Upper lobe of right lung (tissue), 1 donor: ENCODE data around the gene TMEM222. TPM values are rescaled to one million over a fixed set of nuclear protein-coding genes. Genes with fewer than 3 reads are reported as not detected.

Experiments used
- ATAC-seq: fragments of 200-7000 bp; cut with Tn5 transposase; one replicate; pipeline ENCODE4 v1.9.1; 2020; ENCODE audit warnings: mild to moderate bottlenecking, moderate library complexity
- DNase-seq: peaks from one replicate; pipeline ENCODE4 v3.0.0-alpha.2; 2020
- H3K27ac ChIP-seq: fragments of 200-600 bp; one replicate; pipeline ENCODE4 v1.8.0; 2022
- H3K27me3 ChIP-seq: fragments of 200-600 bp; one replicate; pipeline ENCODE4 v1.8.0; 2022; ENCODE audit warnings: mild to moderate bottlenecking
- H3K36me3 ChIP-seq: fragments of 200-600 bp; one replicate; pipeline ENCODE4 v1.8.0; 2022
- H3K4me1 ChIP-seq: fragments of 200-600 bp; one replicate; pipeline ENCODE4 v1.8.0; 2022
- H3K4me3 ChIP-seq: fragments of 200-600 bp; one replicate; pipeline ENCODE4 v1.8.0; 2022; ENCODE audit warnings: mild to moderate bottlenecking
- H3K9me3 ChIP-seq: fragments of 200-600 bp; one replicate; pipeline ENCODE4 v1.8.0; 2022
- CTCF ChIP-seq: fragments of 200-600 bp; IDR thresholded peaks from one replicate; pipeline ENCODE4 v1.8.0; 2022; ENCODE audit warnings: antibody characterized with exemption
- intact Hi-C: fragments of 100-400 bp; cut with DNase I; formaldehyde crosslinking; loops from one replicate; pipeline ENCODE4 v1.11.0; 2022
- total RNA-seq: library from RNA; stranded (reverse); fragmentation: NEBNext Ultra II Directional; extraction: Animal tissue kit (Norgen Biotek cat#: 25700); gene quantifications from one replicate; pipeline ENCODE4 v1.2.1, GENCODE V29; 2021
- donor health status: DM: no; HTN: yes; CAD: no; lungs with severe emphysema.

TMEM222 gene
- total RNA-seq, 1 donor from 2014 or later: 36.7 TPM

- no peak overlapping the region for H3K4me3 ChIP-seq
- no peak for TF ChIP-seq CTCF
- peaks cover 38% of the 10 kb centered on the region for H3K36me3 ChIP-seq
- ATAC-seq: no peak
- H3K27me3 ChIP-seq: no peaks in the 10 kb centered on the region
- intact Hi-C loops: loop anchor here (5.0 kb wide), 1 partner anchor 305 kb away; no protein-coding TSS in a partner anchor
- no peak for DNase-seq
- peaks cover 21% of the 10 kb centered on the region for H3K4me1 ChIP-seq
- H3K9me3 ChIP-seq: no peaks in the 10 kb centered on the region
- no peak overlapping the region for H3K27ac ChIP-seq
These were observed 19.4 kb upstream of the TMEM222 start for GRCh38 chr1:27302612-27303011.

GRCh38 chr1:27303509-27303908 is 18.5 kb upstream of the TMEM222 start:
- Histone ChIP-seq H3K27me3 (no peaks in the 10 kb centered on the region), H3K36me3 (peaks cover 29% of the 10 kb centered on the region), H3K27ac (no peak overlapping the region), H3K4me3 (no peak overlapping the region), H3K9me3 (no peaks in the 10 kb centered on the region), H3K4me1 (peaks cover 21% of the 10 kb centered on the region)
- intact Hi-C loops: loop anchor here (5.0 kb wide), 1 partner anchor 304 kb away; no protein-coding TSS in a partner anchor
- no peak for ATAC-seq
- TF ChIP-seq CTCF: no peak
- DNase-seq: no peak

- Histone ChIP-seq H3K9me3 (no peaks in the 10 kb centered on the region), H3K27me3 (no peaks in the 10 kb centered on the region), H3K27ac (no peak overlapping the region), H3K36me3 (peaks cover 28% of the 10 kb centered on the region), H3K4me1 (no peaks in the 10 kb centered on the region), H3K4me3 (no peak overlapping the region)
- no peak for ATAC-seq
- TF ChIP-seq CTCF: no peak
- intact Hi-C loops: no loop called here
- peak; percentile 38 for DNase-seq
These were observed 15.9 kb upstream of the TMEM222 start for GRCh38 chr1:27306071-27306470.

GRCh38 chr1:27306892-27307761 is 14.8 kb upstream of the TMEM222 start:
- Histone ChIP-seq H3K27me3 (no peaks in the 10 kb centered on the region), H3K36me3 (peaks cover 27% of the 10 kb centered on the region), H3K27ac (no peak overlapping the region), H3K9me3 (no peaks in the 10 kb centered on the region), H3K4me3 (no peak overlapping the region), H3K4me1 (no peaks in the 10 kb centered on the region)
- no peak for TF ChIP-seq CTCF
- DNase-seq (peak; percentile 46), ATAC-seq (peak; percentile 17)
- intact Hi-C loops: no loop called here

GRCh38 chr1:27307874-27308598 is 13.9 kb upstream of the TMEM222 start:
- no peaks in the 10 kb centered on the region for H3K4me1 ChIP-seq
- no peaks in the 10 kb centered on the region for H3K9me3 ChIP-seq
- H3K36me3 ChIP-seq: peaks cover 22% of the 10 kb centered on the region
- no peaks in the 10 kb centered on the region for H3K27me3 ChIP-seq
- H3K27ac ChIP-seq: no peak overlapping the region
- no peak for TF ChIP-seq CTCF
- intact Hi-C loops: no loop called here
- peak; percentile 34 for DNase-seq
- ATAC-seq: no peak
- no peak overlapping the region for H3K4me3 ChIP-seq
